GM12874 (cell line): ENCODE results near the gene CLEC9A.

Source experiments
- CTCF ChIP-seq: IDR thresholded peaks from 2 replicates; pipeline ENCODE4 v1.5.1; 2011; ENCODE audit warnings: low read depth, mild to moderate bottlenecking, control low read depth, low read length, moderate library complexity; ENCODE audit not compliant: insufficient read depth

Gene CLEC9A

GRCh38 chr12:10097521-10097920, 67.0 kb downstream of the CLEC9A start:
- TF ChIP-seq CTCF = no peak

GRCh38 chr12:10098791-10099190, 68.3 kb downstream of the CLEC9A start, which contains the start of gene CLEC1A:
CLEC1A (minus strand) TSS chr12:10098985; CDS start chr12:10098922, 63 bp downstream.
- TF ChIP-seq CTCF = no peak

- TF ChIP-seq CTCF = no peak
These were observed 70.6 kb downstream of the CLEC9A start for GRCh38 chr12:10101042-10101579.

- TF ChIP-seq CTCF = no peak
These were observed 71.3 kb downstream of the CLEC9A start for GRCh38 chr12:10101648-10102220.

- TF ChIP-seq CTCF = no peak
These were observed 71.8 kb downstream of the CLEC9A start for GRCh38 chr12:10102322-10102721.

GRCh38 chr12:10110256-10110844, 79.9 kb downstream of the CLEC9A start:
- no peak for TF ChIP-seq CTCF

- TF ChIP-seq CTCF = no peak
These were observed 81.0 kb downstream of the CLEC9A start for GRCh38 chr12:10111451-10111850.
